ENCODE data around the gene CENPN. TPM values are rescaled to one million over a fixed set of nuclear protein-coding genes. Genes with fewer than 3 reads are reported as not detected.

Gene CENPN, protein sequence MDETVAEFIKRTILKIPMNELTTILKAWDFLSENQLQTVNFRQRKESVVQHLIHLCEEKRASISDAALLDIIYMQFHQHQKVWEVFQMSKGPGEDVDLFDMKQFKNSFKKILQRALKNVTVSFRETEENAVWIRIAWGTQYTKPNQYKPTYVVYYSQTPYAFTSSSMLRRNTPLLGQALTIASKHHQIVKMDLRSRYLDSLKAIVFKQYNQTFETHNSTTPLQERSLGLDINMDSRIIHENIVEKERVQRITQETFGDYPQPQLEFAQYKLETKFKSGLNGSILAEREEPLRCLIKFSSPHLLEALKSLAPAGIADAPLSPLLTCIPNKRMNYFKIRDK
- total RNA-seq (2014; rRNA removed; shearing (Covaris generic)), result 77.4 and 88.0 TPM in 2 replicates

DNA sequence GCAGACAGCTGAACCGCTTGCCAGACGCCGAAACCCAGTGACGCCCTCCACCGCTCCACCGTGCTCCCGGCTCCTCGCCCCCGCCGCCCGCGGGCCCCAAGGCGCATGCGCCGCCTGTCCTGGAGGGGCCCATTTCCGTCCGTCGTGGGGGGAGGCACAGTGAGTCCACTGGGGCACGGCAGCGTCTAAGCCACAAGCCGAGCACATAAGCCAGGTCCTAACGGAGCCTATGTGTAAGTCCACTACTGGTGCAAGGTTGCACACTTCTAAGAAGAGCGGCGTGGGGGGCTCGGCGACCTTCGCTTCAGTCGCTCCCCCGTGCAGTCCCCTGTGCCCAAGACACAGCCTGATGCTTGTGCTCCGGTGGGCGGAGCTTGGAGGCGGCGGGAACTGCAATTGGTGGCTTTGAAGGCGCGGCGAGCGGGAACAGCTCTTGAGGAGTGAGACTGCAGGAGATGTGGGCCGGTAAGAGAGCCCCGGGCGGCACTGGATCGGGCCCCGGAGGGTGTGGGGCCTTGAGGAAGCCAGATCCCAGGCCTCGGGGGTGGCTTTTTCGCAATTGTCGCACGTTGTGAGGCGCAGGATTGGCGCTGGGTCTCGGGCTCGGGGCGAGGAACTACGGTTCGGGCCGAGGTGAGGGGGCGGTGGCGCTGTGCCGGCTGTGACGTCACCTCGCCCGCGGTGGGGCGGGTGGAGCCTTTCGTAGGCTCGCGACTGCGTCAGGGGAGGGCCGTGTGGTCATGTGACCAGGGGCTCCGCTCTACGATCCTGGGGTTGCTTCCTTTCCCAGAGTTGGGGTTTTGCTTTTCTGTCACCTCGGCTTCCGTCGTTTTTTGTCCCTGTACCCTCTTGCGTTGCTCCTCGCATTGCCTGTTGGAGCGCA, at the start of gene CENPN, which contains the start of gene CMC2:
Gene CENPN (plus strand): TSS at position 402 of the 883 bp plus-strand sequence. CDS start 4,726 bp downstream, outside the sequence.
Gene CMC2 (minus strand): TSS at position 73 of the 883 bp plus-strand sequence. CDS start 9,491 bp downstream, outside the sequence.
- Histone ChIP-seq H3K27me3 (no peaks in the 10 kb centered on the region), H3K4me3 (peak within 1 kb of the TSS; percentile 96), H3K36me3 (peaks cover 4% of the 10 kb centered on the region)

GRCh38 chr16:80958284-80958683, 48.7 kb upstream of the CENPN start:
- Histone ChIP-seq H3K9me3 (replicated peaks) (no peaks in the 10 kb centered on the region), H3K4me3 (no peak overlapping the region), H3K27ac (no peak overlapping the region), H3K27me3 (no peaks in the 10 kb centered on the region), H3K36me3 (no peaks in the 10 kb centered on the region), H3K4me1 (no peaks in the 10 kb centered on the region)
- DNase-seq, result no peak

More for the DNA sequence above, at the start of gene CENPN, which contains the start of gene CMC2:
- Histone ChIP-seq H3K4me1 (peaks cover 3% of the 10 kb centered on the region; the same call in 1 of the 2 replicates), H3K27ac (peak within 1 kb of the TSS; percentile 100), H3K9me3 (replicated peaks) (no peaks in the 10 kb centered on the region)
- DNase-seq, result peak; percentile 94 to 95

- no peak for DNase-seq
- no peak overlapping the region for H3K27ac ChIP-seq
- H3K36me3 ChIP-seq, result no peaks in the 10 kb centered on the region
- no peaks in the 10 kb centered on the region for H3K4me1 ChIP-seq
- no peaks in the 10 kb centered on the region for H3K9me3 ChIP-seq (replicated peaks)
- H3K27me3 ChIP-seq, result no peaks in the 10 kb centered on the region
- H3K4me3 ChIP-seq, result no peak overlapping the region
These were observed 44.1 kb upstream of the CENPN start for GRCh38 chr16:80962879-80963278.

DNA sequence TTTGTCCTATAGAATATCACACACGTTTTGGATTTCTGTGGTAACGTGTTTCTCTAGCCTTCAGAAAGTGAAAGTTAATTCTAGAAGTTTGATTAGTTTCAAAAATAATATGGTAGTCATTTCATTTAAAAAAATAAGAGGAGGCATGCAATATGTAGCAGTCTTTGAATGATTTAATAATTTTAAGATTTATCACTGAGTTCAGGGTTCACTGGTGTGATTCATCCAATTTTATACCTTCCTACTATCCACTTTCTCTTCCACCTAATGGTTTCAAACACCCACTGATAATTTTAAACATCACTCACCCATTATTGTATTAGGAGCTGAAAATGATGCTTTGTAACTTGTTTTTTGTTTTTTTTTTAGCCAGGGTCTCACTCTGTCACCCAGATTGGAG, 42.7 kb upstream of the CENPN start:
- H3K9me3 ChIP-seq (replicated peaks), result no peaks in the 10 kb centered on the region
- no peaks in the 10 kb centered on the region for H3K27me3 ChIP-seq
- H3K4me3 ChIP-seq, result no peak overlapping the region
- H3K27ac ChIP-seq, result no peak overlapping the region
- no peaks in the 10 kb centered on the region for H3K4me1 ChIP-seq
- no peaks in the 10 kb centered on the region for H3K36me3 ChIP-seq
- DNase-seq, result no peak

DNA sequence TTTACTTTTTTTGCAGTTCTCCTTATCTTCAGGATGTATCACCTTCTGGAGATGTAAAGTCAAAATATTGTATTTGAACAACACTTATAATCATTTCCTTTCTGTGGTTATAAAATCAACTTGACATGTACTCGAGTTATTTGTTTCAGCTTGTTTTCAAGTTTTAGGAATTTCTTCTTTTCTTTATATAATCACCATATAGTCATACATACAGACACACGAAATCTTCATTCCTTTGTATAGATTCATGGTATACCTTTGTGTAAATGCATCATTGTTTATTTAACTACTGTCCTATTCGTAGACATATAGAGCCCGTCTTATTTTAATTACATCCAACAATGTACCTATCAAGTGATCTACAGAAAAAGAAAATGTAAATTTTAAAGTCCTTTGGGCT, 40.4 kb upstream of the CENPN start:
- Histone ChIP-seq H3K4me1 (no peaks in the 10 kb centered on the region), H3K9me3 (replicated peaks) (no peaks in the 10 kb centered on the region), H3K4me3 (no peak overlapping the region), H3K27me3 (no peaks in the 10 kb centered on the region), H3K36me3 (no peaks in the 10 kb centered on the region; the same call in 1 of the 2 replicates), H3K27ac (no peak overlapping the region)
- no peak for DNase-seq

DNA sequence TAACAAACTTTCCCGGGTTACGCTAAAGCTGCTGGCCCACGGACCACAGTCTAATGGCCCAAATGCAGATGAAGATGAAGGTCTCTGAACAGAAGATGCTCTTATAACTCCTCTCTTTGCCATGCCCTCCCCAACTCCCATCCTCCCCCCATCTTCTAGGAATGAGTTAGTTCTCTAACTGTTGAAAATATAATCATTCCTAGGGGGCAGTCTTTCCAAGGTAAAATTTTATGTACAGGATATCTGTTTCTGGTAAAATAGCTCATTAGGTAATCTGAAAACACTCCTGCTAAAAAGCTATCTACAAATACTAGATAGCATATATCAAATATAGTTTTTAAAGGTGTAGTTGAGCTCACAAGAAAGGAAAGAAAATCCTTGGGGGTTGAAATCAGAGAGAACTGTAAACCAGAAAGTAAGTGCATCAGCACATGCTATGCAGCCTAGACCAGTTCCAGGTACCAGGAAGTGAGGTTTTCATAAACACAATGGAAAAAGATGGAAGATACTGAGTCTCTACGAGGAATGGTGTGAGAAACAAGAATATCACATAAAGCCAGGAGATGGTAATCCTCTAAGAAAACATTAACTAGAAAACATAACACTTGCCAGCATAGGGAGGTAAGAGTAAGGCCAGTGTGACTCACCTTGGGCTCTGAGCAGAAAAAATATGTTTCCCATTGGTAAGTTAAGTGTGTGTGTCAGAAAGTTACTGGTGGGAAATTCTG, 38.5 kb upstream of the CENPN start:
- H3K4me3 ChIP-seq, result no peak overlapping the region
- no peaks in the 10 kb centered on the region for H3K9me3 ChIP-seq (replicated peaks)
- H3K4me1 ChIP-seq, result no peaks in the 10 kb centered on the region; the same call in 1 of the 2 replicates
- no peaks in the 10 kb centered on the region; the same call in 1 of the 2 replicates for H3K36me3 ChIP-seq
- no peaks in the 10 kb centered on the region for H3K27me3 ChIP-seq
- DNase-seq, result no peak
- H3K27ac ChIP-seq, result no peak overlapping the region

GRCh38 chr16:80969114-80969484, 37.9 kb upstream of the CENPN start:
- no peak overlapping the region for H3K4me3 ChIP-seq
- no peaks in the 10 kb centered on the region; the same call in 1 of the 2 replicates for H3K4me1 ChIP-seq
- no peaks in the 10 kb centered on the region for H3K9me3 ChIP-seq (replicated peaks)
- no peak overlapping the region for H3K27ac ChIP-seq
- H3K36me3 ChIP-seq, result no peaks in the 10 kb centered on the region; the same call in 1 of the 2 replicates
- no peak for DNase-seq
- no peaks in the 10 kb centered on the region for H3K27me3 ChIP-seq

DNA sequence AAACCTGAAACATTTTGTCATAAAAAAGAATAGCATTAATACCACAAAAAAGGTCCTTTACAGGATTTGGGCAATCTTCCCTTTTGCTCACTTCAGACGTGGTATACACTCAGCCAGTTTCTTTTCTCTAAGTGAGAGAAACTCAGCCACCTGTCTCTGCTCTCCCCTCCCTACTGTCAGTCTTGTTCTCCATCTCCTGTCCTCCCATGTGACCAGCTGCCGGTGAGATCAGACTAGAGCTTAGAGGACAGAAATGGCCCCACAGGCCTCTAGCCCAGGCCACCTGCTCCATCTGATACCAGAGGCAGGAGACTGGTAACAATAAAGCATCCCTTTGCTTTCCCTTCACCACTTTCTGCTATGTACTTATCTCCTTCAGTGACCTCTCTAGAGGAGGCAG, 35.2 kb upstream of the CENPN start:
- Histone ChIP-seq H3K27ac (no peak overlapping the region), H3K4me3 (no peak overlapping the region), H3K4me1 (no peaks in the 10 kb centered on the region; the same call in 1 of the 2 replicates), H3K27me3 (no peaks in the 10 kb centered on the region), H3K36me3 (no peaks in the 10 kb centered on the region; the same call in 1 of the 2 replicates), H3K9me3 (replicated peaks) (no peaks in the 10 kb centered on the region)
- peak; percentile 34 to 56 for DNase-seq

- H3K9me3 ChIP-seq (replicated peaks), result no peaks in the 10 kb centered on the region
- H3K36me3 ChIP-seq, result no peaks in the 10 kb centered on the region; the same call in 1 of the 2 replicates
- H3K4me1 ChIP-seq, result no peaks in the 10 kb centered on the region; the same call in 1 of the 2 replicates
- no peak overlapping the region for H3K4me3 ChIP-seq
- DNase-seq, result no peak
- H3K27me3 ChIP-seq, result no peaks in the 10 kb centered on the region
- H3K27ac ChIP-seq, result no peak overlapping the region
These were observed 34.4 kb upstream of the CENPN start for GRCh38 chr16:80972611-80973010.

GRCh38 chr16:80973991-80974390, 33.0 kb upstream of the CENPN start:
- no peak for DNase-seq
- Histone ChIP-seq H3K9me3 (replicated peaks) (no peaks in the 10 kb centered on the region), H3K36me3 (no peaks in the 10 kb centered on the region; the same call in 1 of the 2 replicates), H3K4me1 (no peaks in the 10 kb centered on the region; the same call in 1 of the 2 replicates), H3K27ac (no peak overlapping the region), H3K4me3 (no peak overlapping the region), H3K27me3 (no peaks in the 10 kb centered on the region)

DNA sequence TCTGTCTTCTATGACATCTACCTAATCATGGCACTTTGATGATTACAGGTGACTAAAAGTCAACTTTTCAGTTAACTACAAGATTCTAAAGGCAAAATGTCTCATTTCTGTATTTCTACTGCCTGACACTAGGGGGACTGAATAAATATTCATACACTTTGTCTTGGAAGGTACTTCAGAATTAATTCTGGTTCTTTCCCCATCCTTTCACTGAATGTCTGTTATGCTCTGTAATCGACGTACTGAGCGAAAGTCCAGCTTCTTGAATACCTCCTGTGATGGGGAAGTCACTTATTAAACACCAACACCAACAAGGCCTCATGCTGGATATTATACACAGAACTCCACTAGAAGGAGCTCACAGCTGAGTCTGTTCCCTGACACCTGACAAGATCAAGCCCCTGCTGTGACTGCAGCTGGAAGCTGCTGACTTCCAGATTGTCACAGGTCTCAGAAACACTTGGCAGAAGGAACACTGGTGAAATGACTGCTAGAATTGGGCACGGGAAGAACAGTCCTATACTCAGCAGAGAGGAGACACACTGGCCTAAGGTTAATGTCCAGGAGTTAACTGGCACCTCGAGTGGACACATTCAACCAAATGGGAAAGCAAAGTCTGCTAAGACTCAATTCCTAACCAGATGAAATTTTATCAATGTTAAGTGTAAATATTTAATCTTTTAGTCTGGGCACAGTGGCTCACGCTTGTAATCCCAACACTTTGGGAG, 32.2 kb upstream of the CENPN start:
- Histone ChIP-seq H3K27me3 (no peaks in the 10 kb centered on the region), H3K4me3 (no peak overlapping the region), H3K36me3 (peaks cover 2% of the 10 kb centered on the region; the same call in 1 of the 2 replicates), H3K4me1 (no peaks in the 10 kb centered on the region; the same call in 1 of the 2 replicates), H3K27ac (no peak overlapping the region), H3K9me3 (replicated peaks) (no peaks in the 10 kb centered on the region)
- no peak for DNase-seq

DNA sequence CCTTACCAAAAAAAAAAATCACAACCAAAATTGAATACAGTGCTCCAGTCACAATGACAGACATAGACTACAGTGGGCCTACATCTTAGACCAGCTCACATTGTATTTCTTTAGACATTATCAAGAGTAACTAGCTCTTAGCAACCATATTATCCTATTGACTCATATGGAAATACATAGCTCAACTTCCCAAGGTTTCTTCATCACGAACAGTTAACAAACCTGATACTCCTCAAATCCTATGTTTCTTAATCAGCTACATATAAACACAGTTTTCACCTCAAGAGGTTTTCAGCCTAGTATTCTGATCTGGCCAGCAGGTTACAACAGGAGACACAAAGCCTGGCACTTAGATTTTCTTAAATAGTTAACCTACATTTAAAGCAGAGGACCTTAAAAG, 30.1 kb upstream of the CENPN start:
- no peak overlapping the region for H3K27ac ChIP-seq
- H3K27me3 ChIP-seq, result no peaks in the 10 kb centered on the region
- no peaks in the 10 kb centered on the region; the same call in 1 of the 2 replicates for H3K4me1 ChIP-seq
- H3K9me3 ChIP-seq (replicated peaks), result no peaks in the 10 kb centered on the region
- 0 out of 2 replicates have a peak, but pooled peaks cover 2% of the 10 kb centered on the region for H3K36me3 ChIP-seq
- no peak overlapping the region for H3K4me3 ChIP-seq
- no peak for DNase-seq

- H3K4me3 ChIP-seq, result no peak overlapping the region
- H3K27me3 ChIP-seq, result no peaks in the 10 kb centered on the region
- H3K36me3 ChIP-seq, result 0 out of 2 replicates have a peak, but pooled peaks cover 2% of the 10 kb centered on the region
- DNase-seq, result no peak
- H3K9me3 ChIP-seq (replicated peaks), result no peaks in the 10 kb centered on the region
- no peaks in the 10 kb centered on the region for H3K4me1 ChIP-seq
- H3K27ac ChIP-seq, result no peak overlapping the region
These were observed 25.9 kb upstream of the CENPN start for GRCh38 chr16:80981103-80981502.

DNA sequence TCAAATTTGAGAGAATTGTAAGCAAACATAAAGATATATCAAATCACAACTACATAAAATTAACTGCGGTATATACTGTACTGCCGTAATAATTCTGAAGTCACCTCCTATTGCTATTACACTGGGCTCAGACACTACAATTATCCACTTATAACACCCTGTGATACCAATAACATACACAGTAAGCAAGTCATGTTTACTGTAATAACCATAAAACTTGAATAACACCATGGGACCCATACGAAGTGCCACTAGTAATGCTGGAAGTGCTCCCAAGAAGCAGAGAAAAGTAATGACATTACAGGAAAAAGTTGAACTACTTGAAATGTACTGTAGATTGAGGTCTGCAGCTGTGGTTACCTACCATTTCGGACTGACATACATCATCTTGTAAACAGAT, 24.4 kb upstream of the CENPN start:
- Histone ChIP-seq H3K27ac (no peak overlapping the region), H3K4me3 (no peak overlapping the region), H3K36me3 (0 out of 2 replicates have a peak, but pooled peaks cover 2% of the 10 kb centered on the region), H3K27me3 (no peaks in the 10 kb centered on the region), H3K4me1 (no peaks in the 10 kb centered on the region), H3K9me3 (replicated peaks) (no peaks in the 10 kb centered on the region)
- no peak for DNase-seq

Data from SJCRH30 (cell line).